ENCODE data around the gene OR2T12.
"Not testable (repeated sequence)": the region's sequence is repeated elsewhere in the genome, so short reads cannot be mapped to it uniquely, and the experiment has no call there.

OR2T12 gene

DNA sequence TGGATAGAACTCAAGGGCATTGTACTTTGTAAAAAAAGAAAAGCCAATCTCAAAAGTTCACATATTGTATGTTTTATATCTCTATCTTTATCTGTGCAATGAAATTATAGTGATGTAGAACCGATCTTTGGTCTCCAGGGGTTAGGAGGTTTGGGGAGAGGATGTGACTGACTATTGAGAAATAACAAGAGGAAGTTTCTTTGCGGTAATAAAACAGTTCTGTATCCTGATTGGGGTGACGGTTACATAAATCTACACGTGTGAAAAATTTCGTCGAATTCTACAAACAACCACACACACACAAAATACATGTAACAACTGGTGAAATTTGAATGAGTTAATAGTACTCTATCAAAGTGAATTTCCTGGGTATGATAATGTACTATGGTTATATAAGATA, 14.8 kb downstream of the OR2T12 start:
- TF ChIP-seq, protein P1, sequence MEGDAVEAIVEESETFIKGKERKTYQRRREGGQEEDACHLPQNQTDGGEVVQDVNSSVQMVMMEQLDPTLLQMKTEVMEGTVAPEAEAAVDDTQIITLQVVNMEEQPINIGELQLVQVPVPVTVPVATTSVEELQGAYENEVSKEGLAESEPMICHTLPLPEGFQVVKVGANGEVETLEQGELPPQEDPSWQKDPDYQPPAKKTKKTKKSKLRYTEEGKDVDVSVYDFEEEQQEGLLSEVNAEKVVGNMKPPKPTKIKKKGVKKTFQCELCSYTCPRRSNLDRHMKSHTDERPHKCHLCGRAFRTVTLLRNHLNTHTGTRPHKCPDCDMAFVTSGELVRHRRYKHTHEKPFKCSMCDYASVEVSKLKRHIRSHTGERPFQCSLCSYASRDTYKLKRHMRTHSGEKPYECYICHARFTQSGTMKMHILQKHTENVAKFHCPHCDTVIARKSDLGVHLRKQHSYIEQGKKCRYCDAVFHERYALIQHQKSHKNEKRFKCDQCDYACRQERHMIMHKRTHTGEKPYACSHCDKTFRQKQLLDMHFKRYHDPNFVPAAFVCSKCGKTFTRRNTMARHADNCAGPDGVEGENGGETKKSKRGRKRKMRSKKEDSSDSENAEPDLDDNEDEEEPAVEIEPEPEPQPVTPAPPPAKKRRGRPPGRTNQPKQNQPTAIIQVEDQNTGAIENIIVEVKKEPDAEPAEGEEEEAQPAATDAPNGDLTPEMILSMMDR (IDR thresholded peaks at IDR 0.05; ENCODE audit: borderline replicate concordance, insufficient read depth, low read depth, low read length) = no peak
- no peak overlapping the region for H3K4me3 ChIP-seq (ENCODE audit: low read depth, low read length)

DNA sequence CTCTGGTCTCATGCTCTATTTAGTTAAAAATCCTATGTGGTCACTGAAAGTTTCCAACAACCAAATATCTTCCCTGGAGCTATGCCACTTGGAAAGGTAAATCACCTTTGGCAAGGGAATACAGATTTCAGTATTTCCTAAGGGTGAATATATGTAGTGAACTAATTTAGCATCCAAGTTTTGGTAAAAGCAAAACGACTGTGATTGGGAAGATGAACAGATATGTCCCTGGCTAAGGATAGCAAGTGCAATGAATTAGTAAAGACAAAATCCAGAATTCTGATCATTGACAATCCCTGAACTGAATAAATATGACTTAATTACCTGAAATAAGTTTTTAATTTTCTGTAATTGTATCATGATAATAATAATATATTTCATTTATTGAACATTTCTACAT, 25.3 kb downstream of the OR2T12 start, which contains the start of gene OR2T33:
TSS of gene OR2T33 (minus strand) at position 101 of the 400 bp plus-strand sequence. CDS start 4,162 bp downstream, outside the sequence.
- TF ChIP-seq, protein P1 (IDR thresholded peaks at IDR 0.05; ENCODE audit: borderline replicate concordance, insufficient read depth, low read depth, low read length) = no peak
- H3K4me3 ChIP-seq (ENCODE audit: low read depth, low read length) = no peak within 1 kb of the TSS

DNA sequence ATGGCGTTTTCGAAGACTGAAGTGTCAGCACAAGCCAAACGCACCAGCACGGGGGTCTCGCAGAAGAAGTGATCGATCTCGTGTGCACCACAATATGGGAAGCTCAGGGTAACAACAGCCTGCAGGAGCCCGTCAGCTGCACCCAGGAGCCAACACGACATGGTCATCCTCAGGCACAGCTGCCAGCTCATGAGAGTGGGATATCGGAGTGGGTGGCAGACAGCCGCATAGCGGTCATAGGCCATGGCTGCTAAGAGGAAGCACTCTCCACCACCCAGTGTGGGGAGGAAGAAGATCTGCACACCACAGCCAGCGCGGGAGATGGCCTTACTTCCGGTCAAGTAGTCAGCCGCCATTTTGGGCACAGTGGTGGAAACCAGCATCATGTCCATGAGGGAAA, 30.0 kb downstream of the OR2T12 start:
- not testable (repeated sequence) for H3K4me3 ChIP-seq (ENCODE audit: low read depth, low read length)

DNA sequence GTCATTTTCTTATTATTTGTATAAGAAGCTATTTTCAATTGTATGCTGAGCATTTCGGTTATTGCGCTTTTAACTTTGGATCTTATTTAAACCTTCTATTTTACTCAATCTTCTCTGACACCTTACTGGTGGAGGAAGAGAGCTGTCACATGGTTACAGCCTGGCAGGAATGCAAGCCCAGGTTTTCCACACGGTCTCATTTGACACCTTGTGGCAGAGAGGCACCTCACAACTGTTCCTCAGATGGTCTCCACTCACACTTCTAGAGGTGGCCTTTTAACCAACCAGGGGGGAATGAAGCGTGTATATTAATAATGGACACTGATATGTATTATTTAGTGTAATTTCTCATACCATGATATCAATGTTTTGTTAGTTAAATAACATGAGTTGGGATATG, 35.0 kb downstream of the OR2T12 start:
- TF ChIP-seq, protein P1 (IDR thresholded peaks at IDR 0.05; ENCODE audit: borderline replicate concordance, insufficient read depth, low read depth, low read length) = no peak
- no peak overlapping the region for H3K4me3 ChIP-seq (ENCODE audit: low read depth, low read length)

DNA sequence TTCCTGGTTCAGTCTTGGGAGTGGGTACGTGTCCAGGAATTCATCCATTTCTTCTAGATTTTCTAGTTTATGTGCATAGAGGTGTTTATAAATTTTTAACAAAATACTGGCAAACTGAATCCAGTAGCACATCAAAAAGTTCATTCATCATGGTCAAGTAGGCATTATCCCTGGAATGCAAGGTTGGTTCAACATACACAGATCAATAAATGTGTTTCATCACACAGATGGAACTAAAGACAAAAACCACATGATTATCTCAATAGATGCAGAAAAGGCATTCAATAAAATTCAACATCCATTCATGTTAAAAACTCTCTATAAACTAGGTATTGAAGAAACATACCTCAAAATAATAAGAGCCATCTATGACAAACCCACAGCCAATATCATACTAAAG, 43.9 kb downstream of the OR2T12 start:
- H3K4me3 ChIP-seq (ENCODE audit: low read depth, low read length) = not testable (repeated sequence)

DNA sequence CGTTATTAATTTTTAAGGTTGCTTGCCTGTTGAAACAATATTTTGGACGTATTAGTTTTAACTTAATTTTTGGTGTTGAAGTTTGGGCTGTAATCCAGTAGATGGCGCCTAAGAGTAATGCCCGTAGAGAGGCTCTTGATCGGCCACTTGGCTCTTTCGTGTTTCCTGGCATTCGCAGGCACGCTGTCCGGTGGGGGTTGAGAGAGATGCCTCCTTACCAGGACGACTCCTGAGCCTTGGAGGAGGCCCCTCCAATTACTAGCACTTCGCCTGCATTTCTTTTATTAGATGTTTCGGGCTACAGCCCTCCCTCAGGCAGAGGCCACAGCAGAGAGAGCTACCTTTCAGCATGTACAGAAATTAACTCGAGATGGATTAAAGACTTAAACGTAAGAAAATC, 60.0 kb downstream of the OR2T12 start:
- TF ChIP-seq, protein P1 (IDR thresholded peaks at IDR 0.05; ENCODE audit: borderline replicate concordance, insufficient read depth, low read depth, low read length) = peak; percentile 74
- H3K4me3 ChIP-seq (ENCODE audit: low read depth, low read length) = no peak overlapping the region
